Activated naive CD8-positive, alpha-beta T cell treated with anti-CD3 and anti-CD28 coated beads for 36 hours (primary cell): ENCODE results near the gene KLF3. TPM values are rescaled to one million over a fixed set of nuclear protein-coding genes. Genes with fewer than 3 reads are reported as not detected.

Experiments used
- DNase-seq: peaks from one replicate; pipeline ENCODE4 v3.0.0; 2021
- H3K27ac Mint-ChIP-seq: one replicate; pipeline ENCODE4 v1.8.0; 2022; ENCODE audit warnings: mild to moderate bottlenecking, moderate library complexity, mixed read lengths
- H3K27me3 Mint-ChIP-seq: one replicate; pipeline ENCODE4 v1.8.0; 2022; ENCODE audit warnings: mild to moderate bottlenecking, mixed read lengths
- H3K36me3 Mint-ChIP-seq: one replicate; pipeline ENCODE4 v1.8.0; 2021; ENCODE audit warnings: mild to moderate bottlenecking, mixed read lengths
- H3K4me1 Mint-ChIP-seq: one replicate; pipeline ENCODE4 v1.8.0; 2021; ENCODE audit warnings: mixed read lengths
- H3K4me3 Mint-ChIP-seq: one replicate; pipeline ENCODE4 v1.8.0; 2022; ENCODE audit warnings: mild to moderate bottlenecking, moderate library complexity, mixed read lengths
- H3K9me3 Mint-ChIP-seq: one replicate; pipeline ENCODE4 v1.8.0; 2022; ENCODE audit warnings: mixed read lengths
- total RNA-seq, 2 experiments: library from RNA; stranded (reverse); gene quantifications; one replicate each; pipeline ENCODE4 v1.2.3, GENCODE V29; 2021

Gene KLF3
- total RNA-seq, 2 experiments from 2014 or later, result 10.0 to 10.4 TPM

DNA sequence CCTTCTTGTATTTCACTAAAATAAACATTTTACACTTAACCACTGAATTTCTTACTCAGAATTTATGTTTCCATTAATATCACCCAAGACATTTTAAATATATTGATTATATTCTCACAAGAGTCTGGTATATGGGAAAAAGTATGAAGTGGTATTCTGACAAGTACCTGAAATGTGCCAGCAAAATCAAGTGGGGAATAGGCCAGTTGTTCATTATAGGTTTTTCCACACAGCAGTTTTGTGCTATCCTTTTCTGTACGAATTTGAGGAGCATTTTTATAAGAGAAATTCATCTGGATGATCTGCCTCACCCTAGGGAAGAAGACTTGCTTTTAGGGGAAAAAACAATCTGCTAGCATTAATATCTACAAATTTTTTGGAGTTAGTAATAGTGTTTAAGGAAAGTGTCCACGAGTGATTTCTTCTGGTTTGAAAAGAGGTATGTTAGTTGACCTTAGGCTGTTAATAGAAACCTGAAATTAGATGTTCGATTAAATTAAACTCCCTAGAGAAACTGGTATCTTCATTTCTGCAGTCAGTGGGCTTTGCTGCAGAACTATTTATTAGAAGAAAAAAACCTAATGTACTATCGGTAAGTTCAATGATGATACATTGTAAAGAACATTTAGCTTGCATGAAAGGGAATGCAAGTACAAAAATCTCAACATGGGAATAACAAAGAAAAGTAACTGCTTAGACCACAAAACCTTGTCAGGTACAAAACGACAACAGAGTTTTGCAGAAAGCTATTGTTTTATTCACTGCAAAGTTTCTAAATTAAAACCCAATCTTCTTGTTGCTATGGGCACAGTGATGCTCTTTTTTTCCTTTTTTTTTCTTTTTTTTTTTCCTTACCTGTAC, 1.8 kb downstream of the KLF3 start:
- no peak for DNase-seq
- Mint-ChIP-seq H3K4me3 (peak overlapping the region; percentile 81), H3K4me1 (peaks cover 64% of the 10 kb centered on the region), H3K9me3 (peaks cover 4% of the 10 kb centered on the region), H3K27ac (peak overlapping the region; percentile 92), H3K27me3 (no peaks in the 10 kb centered on the region), H3K36me3 (peaks cover 7% of the 10 kb centered on the region)

DNA sequence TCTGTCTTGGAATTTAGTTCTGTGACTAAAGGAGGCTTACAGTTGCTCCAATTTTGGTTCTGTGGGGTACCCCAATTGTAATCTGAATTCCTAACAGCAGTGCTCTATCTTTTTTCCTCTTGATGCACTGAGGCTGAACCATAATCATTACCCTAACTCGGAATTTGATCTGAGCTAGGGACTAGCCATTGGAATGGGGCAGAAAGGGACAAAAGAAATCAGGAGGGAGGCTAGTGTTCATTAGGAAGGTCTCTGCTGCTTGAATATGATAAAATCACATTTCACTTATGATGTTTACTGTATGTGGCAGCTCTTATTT, 2.7 kb downstream of the KLF3 start:
- Mint-ChIP-seq H3K27me3 (no peaks in the 10 kb centered on the region), H3K4me1 (peaks cover 67% of the 10 kb centered on the region), H3K36me3 (peaks cover 3% of the 10 kb centered on the region), H3K4me3 (peak overlapping the region; percentile 81), H3K27ac (peak overlapping the region; percentile 92), H3K9me3 (no peaks in the 10 kb centered on the region)
- no peak for DNase-seq

DNA sequence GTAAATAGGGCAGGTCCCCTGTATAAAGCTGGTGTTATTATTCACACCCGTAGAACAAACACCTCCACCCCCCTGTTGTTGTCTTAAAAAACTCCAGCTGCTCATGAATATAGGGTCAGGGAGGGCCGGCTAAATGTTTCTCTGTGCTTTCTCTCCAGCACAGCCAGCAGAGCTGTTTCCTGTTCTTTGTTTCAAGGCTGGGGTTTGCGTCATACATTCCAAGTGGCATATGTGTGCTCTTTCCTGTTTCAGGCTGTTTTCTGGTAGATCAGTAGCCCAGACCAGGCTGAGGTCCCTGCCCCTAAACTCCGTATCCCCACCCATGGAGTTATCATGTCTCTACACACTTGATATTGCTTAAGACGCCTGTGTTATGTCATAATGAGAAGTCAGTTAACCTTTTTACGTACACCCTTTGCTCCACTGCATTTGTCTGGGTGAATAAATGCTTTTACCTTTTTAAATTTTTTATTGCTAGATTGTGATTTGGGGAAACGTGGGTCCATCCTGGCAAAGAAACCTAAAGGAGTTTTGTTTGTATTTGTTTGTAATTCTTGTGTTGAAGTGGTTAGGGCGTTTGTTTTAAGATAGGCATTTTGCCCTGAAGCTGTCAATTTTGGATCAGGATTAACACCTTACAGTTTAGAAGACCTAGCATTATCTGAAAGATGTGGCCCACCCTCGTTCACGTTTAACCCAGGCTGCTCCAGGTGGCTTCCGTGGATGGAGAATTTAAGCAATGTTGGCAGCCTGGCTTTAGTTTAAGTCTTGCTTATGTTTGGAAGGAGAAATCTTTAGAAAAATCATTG, 3.3 kb downstream of the KLF3 start:
- Mint-ChIP-seq H3K36me3 (no peaks in the 10 kb centered on the region), H3K4me3 (peak overlapping the region; percentile 81), H3K27me3 (no peaks in the 10 kb centered on the region), H3K9me3 (no peaks in the 10 kb centered on the region), H3K4me1 (peaks cover 67% of the 10 kb centered on the region), H3K27ac (peak overlapping the region; percentile 92)
- DNase-seq, result peak; percentile 61

DNA sequence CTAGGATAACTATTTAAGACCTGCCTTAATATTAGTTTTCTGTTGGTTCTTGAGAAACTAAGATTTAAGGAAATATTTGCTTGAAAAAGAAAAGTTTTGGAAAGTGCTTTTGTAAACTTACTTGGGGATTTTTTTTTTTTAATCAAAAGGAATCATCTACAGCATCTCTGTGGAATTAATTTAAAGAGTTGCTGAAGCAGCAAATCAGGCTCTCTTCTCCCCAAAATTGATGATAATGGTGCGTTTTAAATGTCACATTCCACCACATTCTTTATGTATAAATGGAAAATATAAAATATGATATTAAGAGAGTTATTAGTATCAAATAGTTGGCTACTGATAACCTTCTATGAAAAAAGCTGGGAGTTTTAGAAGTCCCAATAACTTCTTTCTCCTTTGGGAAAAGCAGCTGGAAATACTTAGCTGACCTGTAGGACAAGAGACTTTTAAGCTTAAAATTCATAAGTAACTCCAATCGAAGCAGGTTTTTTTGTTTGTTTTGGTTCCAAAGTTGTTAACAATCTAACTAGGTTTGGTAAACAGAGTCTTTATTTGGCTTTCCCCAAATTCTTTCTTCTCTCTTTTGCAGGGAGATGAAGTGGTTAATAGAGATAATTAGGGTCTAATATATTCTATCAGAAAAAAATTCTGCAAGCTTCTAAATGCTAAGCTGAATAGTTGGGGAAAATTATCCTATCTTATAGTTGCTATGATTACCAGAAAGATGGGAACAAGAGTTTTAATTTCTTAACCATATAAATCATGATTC, 4.4 kb downstream of the KLF3 start:
- H3K9me3 Mint-ChIP-seq, result no peaks in the 10 kb centered on the region
- H3K36me3 Mint-ChIP-seq, result no peaks in the 10 kb centered on the region
- DNase-seq, result no peak
- H3K27me3 Mint-ChIP-seq, result no peaks in the 10 kb centered on the region
- H3K4me1 Mint-ChIP-seq, result peaks cover 74% of the 10 kb centered on the region
- peak overlapping the region; percentile 75 for H3K27ac Mint-ChIP-seq
- peak overlapping the region; percentile 7 for H3K4me3 Mint-ChIP-seq

DNA sequence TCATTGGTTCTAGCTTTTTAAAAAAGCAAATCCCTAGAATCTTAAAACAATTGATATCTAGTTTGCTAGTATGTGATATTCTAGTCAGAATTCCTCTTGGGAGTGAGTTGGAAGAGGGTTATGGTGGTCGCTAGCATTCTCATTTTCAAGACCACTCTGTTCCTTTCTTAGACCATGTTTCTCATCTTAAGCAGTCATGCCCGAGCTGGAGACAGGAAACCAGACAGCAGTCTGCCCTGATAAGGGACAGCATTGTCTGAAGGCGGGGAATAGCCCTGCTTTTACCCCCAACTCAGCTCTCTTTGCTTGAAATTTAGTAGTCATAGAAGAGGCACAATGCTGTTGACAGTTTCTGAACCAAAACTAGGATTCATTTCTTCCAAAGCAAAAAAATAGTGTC, 5.2 kb downstream of the KLF3 start:
- H3K4me1 Mint-ChIP-seq, result peaks cover 82% of the 10 kb centered on the region
- DNase-seq, result no peak
- H3K9me3 Mint-ChIP-seq, result no peaks in the 10 kb centered on the region
- H3K27me3 Mint-ChIP-seq, result no peaks in the 10 kb centered on the region
- peak overlapping the region; percentile 16 for H3K4me3 Mint-ChIP-seq
- H3K27ac Mint-ChIP-seq, result peak overlapping the region; percentile 75
- H3K36me3 Mint-ChIP-seq, result no peaks in the 10 kb centered on the region

DNA sequence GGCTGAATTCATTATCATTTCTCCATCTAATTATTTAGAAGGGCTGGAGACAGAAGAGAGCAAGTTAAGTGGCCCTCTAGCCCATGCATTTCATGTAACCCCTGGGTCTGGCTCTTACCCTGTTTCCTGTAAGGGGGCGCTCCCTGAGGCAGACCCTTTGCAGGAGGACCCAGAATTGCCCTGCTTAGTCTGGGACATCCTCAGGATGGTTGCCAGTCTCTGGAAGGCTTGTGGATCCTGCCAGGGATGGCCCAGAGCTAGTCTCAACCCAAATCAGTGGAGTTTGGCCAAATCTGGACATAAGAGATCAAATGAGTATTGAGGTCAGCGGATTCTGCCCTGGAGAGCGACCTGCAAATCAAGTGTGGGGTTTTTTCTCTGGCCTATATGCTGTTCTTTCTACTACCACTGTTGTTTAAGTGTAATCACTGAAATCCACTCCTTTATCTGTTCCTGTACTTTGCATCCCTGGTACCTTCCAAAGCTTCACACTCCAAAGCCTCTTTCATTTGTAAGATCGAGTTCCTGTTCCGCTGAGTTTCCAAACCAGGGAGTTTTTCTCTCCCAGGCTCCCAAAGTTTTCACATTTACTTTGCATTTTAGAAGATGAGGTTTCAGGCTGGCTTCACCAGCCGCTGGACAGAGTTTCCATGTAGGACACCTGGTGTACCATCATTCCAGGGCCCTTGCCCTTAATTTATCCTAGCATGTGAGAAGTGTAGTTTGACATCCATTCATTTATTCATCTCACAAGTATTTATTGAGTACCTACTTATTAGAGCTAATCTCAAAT, 6.3 kb downstream of the KLF3 start:
- Mint-ChIP-seq H3K4me1 (peaks cover 90% of the 10 kb centered on the region), H3K36me3 (peaks cover 1% of the 10 kb centered on the region), H3K4me3 (peak overlapping the region; percentile 66), H3K27me3 (no peaks in the 10 kb centered on the region), H3K9me3 (no peaks in the 10 kb centered on the region), H3K27ac (peak overlapping the region; percentile 83)
- no peak for DNase-seq

DNA sequence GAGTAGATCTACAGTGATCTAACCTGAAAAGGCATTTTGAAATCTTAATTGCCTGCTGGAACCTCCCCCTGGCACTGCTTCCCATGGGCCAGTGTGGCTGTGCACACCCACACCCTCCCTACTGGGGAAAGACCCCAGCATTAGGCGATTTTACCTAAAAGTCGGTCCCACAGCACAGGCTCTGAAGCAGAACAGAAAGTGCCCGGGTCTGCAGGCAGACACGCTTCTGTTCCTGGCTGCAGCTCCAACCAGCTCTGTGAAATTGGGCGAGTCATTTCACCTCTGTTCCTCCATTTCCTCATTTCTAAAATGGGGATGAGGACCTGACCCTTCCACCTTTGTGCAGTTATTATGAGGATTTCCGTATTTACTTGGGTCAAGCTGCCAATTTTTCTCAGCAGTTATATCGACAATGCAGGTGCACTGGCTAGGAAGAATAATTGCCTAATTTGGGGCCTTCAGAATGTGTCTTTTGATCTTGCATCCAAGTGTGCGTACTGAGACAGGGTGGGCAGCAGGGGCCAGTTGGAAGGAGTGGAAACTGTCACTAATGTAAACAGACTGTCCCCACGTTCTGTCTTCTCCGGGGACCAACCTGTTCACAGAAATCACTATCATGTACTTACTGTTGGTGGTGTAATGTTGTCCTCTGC, 7.1 kb downstream of the KLF3 start:
- Mint-ChIP-seq H3K4me3 (peak overlapping the region; percentile 66), H3K27ac (peak overlapping the region; percentile 83), H3K9me3 (no peaks in the 10 kb centered on the region), H3K27me3 (no peaks in the 10 kb centered on the region), H3K36me3 (peaks cover 1% of the 10 kb centered on the region), H3K4me1 (peaks cover 89% of the 10 kb centered on the region)
- DNase-seq, result no peak

DNA sequence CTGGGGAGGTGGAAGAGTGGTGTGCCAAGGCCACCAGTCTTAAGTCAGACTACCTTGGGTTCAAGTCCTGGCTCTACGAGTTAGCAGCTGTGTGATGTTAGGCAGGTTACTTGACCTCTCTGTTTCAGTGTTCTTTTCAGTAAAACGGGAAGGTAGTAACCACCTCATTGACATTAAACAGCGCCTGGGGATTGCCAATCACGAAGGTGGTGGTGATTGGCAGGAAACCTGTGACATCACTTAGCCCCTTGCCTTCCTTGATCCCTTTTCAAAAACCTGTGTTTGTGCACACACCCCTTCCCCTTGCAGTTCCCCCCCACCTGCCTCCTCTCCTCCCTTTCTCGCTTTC, 7.6 kb downstream of the KLF3 start:
- peaks cover 1% of the 10 kb centered on the region for H3K36me3 Mint-ChIP-seq
- no peaks in the 10 kb centered on the region for H3K9me3 Mint-ChIP-seq
- H3K4me1 Mint-ChIP-seq, result peaks cover 84% of the 10 kb centered on the region
- H3K27me3 Mint-ChIP-seq, result no peaks in the 10 kb centered on the region
- peak overlapping the region; percentile 83 for H3K27ac Mint-ChIP-seq
- peak overlapping the region; percentile 66 for H3K4me3 Mint-ChIP-seq
- DNase-seq, result peak; percentile 27

DNA sequence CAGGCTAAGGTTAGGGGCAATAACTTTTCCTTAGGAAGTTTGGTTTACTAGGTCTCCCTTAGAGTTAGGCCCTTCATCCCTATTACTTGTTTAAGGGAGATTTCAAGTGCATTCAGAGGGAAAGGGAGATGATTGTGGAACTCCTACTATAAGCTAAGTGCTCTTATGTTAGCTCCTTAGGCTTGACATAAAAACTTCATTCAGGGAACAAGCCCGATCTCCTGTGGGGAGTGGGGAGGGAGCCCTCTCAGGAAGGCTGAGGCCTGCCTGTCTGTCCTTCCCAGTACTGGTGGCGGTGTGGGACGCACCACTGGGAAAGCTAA, 8.0 kb downstream of the KLF3 start:
- H3K4me1 Mint-ChIP-seq, result peaks cover 80% of the 10 kb centered on the region
- no peak for DNase-seq
- peak overlapping the region; percentile 83 for H3K27ac Mint-ChIP-seq
- no peaks in the 10 kb centered on the region for H3K9me3 Mint-ChIP-seq
- peak overlapping the region; percentile 26 for H3K4me3 Mint-ChIP-seq
- H3K27me3 Mint-ChIP-seq, result no peaks in the 10 kb centered on the region
- peaks cover 1% of the 10 kb centered on the region for H3K36me3 Mint-ChIP-seq

DNA sequence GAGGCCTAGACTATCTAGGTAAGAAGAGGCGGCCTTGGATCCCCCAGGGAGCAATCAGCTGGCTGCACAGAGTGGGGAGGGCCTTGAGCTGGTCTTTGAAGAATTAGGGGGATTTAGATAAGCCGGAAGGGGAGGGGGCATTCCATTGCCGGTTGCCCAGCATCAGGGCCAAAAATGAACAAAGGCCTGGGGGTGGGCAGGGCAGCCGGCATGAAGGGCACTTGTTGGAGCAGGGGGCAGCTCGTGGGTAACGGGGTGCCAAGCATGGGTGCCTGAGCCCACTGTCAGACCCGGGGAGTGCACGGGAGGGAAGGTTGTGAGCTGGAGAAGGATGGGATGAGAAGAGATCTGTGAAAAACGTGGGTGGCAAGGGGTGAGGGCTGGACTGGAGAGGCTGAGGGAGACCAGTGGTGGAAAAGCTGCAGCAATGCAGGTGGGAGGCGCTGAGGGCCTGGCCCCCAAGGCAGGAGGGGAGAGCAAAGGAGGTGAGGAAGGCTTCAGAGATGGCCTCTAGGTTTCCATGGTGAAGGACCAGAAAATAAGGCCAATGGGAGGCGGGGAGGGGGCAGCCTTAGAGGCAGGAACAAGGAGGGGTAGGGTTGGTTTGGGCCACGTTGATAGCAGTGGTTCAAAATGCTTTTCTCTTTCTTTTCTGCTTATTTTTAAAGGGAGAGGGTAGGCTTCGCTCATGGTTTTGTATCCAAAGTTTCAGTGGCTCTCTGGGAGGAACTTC, 8.6 kb downstream of the KLF3 start:
- Mint-ChIP-seq H3K4me3 (peak overlapping the region; percentile 26), H3K27ac (peak overlapping the region; percentile 83), H3K4me1 (peaks cover 78% of the 10 kb centered on the region), H3K36me3 (peaks cover 1% of the 10 kb centered on the region), H3K9me3 (no peaks in the 10 kb centered on the region), H3K27me3 (no peaks in the 10 kb centered on the region)
- no peak for DNase-seq

DNA sequence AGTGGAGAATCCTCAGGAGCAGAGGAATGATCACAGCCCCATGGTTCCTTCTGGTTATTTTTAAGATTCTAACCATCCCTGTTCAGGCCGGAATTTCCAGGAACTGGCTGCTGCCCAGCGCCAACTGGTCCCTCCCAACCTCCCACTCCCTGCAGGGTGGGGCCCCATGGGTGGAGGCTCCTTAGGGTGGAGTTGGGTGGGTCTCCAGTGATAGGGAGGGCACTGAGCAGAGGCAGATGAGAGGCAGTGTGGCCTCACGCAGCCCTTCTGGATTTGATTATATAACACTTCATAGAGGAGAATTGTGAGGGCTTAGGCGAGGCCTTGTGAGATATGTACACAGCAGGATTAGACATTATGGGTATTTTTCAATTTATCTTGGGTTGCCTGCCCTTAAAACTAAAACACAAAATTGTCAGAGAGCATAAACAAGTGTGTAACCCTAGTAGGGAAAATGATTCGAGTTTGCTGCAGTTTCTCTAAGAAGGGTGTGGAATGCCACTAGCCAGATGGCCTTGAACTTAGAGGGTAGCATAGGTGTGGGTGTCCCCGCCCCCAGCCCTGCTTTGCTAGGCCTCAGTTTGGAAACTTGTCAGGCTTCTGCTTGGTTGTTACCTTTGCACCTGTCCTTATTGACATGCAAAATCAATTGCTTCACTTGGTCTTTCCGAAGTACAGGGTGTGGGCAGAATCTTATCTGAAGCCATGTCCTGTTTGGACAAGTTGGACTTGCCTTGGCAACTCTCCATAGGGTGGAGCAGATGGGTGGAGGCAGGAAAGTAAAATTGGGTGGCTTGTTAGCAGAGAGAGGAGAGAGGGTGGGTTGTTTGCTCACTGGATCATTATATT, 9.4 kb downstream of the KLF3 start:
- Mint-ChIP-seq H3K36me3 (peaks cover 1% of the 10 kb centered on the region), H3K4me3 (no peak overlapping the region), H3K27ac (peak overlapping the region; percentile 83), H3K27me3 (no peaks in the 10 kb centered on the region), H3K4me1 (peaks cover 83% of the 10 kb centered on the region), H3K9me3 (no peaks in the 10 kb centered on the region)
- no peak for DNase-seq

DNA sequence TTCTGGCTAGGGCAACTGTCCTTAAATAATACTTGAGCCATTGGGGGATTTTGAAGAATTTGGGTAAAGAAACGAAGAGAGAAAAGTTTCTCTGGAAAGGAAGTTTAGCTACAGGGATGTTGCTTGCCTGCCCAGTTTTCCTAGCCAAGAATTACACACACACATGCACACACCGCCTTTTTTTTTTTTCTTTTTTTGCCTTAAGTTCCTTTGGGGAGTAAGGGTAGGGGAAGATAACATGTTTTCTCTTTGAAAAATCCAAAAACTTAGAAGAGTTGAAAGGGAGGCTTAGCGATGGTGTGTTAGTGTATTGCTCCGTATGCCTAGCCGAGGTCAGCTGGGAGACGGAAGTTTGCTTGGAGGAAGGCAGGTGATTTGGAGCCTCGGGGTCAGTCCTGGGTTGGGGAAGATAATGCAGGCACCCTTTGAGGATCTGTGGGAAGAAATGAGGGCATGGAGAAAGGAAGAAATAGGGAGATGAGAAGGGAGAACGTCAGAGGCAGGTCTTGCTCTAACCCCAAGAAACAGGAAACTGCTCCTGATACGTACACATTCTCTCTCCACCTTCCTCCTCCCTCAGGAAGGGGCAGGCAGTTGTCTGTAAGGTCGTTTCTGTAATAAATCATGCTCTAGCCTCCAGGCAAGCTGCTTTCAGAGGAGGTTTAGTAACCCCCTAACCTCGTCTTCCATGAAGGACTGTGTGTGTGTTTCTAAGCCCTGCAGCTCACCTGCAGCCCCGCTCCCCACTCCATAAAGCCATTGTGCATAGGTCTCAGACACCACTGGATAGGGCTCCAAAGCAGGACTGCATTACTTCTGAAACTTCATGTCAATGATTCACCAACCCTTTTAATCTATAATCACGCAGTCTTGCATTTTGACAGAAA, 10.5 kb downstream of the KLF3 start:
- Mint-ChIP-seq H3K36me3 (peaks cover 7% of the 10 kb centered on the region), H3K9me3 (no peaks in the 10 kb centered on the region), H3K27ac (peak overlapping the region; percentile 83), H3K27me3 (no peaks in the 10 kb centered on the region), H3K4me1 (peaks cover 86% of the 10 kb centered on the region), H3K4me3 (peak overlapping the region; percentile 72)
- DNase-seq, result no peak
